H1 (cell line): ENCODE results near the gene SNRPE. TPM values are rescaled to one million over a fixed set of nuclear protein-coding genes. Genes with fewer than 3 reads are reported as not detected.

Experiments
- CTCF ChIA-PET: fragments of 300-600 bp; sonication (Branson Sonifier 250); formaldehyde crosslinking; loops from one replicate; lab custom pipeline; 2021; ENCODE audit not compliant: partially characterized antibody; lab: Charles Lee
- POLR2A ChIA-PET: fragments of 300-600 bp; sonication (Branson Sonifier 250); formaldehyde crosslinking; loops from one replicate; lab custom pipeline; 2021; ENCODE audit warnings: inconsistent platforms; ENCODE audit not compliant: partially characterized antibody; lab: Charles Lee
- DNase-seq, 2 experiments: peaks; one replicate each; pipeline versions ENCODE4 v3.0.0 to v3.0.0-alpha.2; 2010 to 2022; ENCODE audit warnings: low spot score in 2 of 2, low read depth in 1 of 2, mixed read lengths in 1 of 2
- FAIRE-seq: peaks from 2 replicates; lab custom pipeline; 2011; peaks lifted over from hg19 to GRCh38; lab: Jason Lieb, UNC
- H2AFZ ChIP-seq: 2 replicates; pipeline ENCODE4 v1.8.1; 2012; ENCODE audit warnings: low read length, inconsistent platforms
- H2AK5ac ChIP-seq: 2 replicates; pipeline ENCODE4 v1.6.1; 2013; ENCODE audit warnings: low read depth, low read length
- H2BK120ac ChIP-seq: replicated peaks from 2 replicates; pipeline ENCODE3; 2013; ENCODE audit warnings: low read depth, low read length, inconsistent platforms
- H2BK12ac ChIP-seq: 2 replicates; pipeline ENCODE4 v1.6.1; 2013; ENCODE audit warnings: low read depth, low read length
- H2BK15ac ChIP-seq: 2 replicates; pipeline ENCODE4 v1.6.1; 2013; ENCODE audit warnings: low read length
- H2BK20ac ChIP-seq: 2 replicates; pipeline ENCODE4 v1.6.1; 2013; ENCODE audit warnings: low read length
- H2BK5ac ChIP-seq: 2 replicates; pipeline ENCODE4 v1.6.1; 2013; ENCODE audit warnings: low read depth, low read length
- H3K14ac ChIP-seq: 2 replicates; pipeline ENCODE4 v1.6.1; 2013; ENCODE audit warnings: inconsistent platforms; ENCODE audit not compliant: insufficient read length
- H3K18ac ChIP-seq: 2 replicates; pipeline ENCODE4 v1.6.1; 2013; ENCODE audit warnings: low read length; ENCODE audit errors: extremely low read depth
- H3K23ac ChIP-seq: 2 replicates; pipeline ENCODE4 v1.6.1; 2013; ENCODE audit warnings: inconsistent platforms; ENCODE audit not compliant: insufficient read length
- H3K23me2 ChIP-seq: 2 replicates; pipeline ENCODE4 v1.6.1; 2013; ENCODE audit warnings: low read depth, low read length
- H3K27ac ChIP-seq: 2 replicates; pipeline ENCODE4 v1.6.1; 2011; ENCODE audit warnings: low read depth, low read length, inconsistent platforms
- H3K27me3 ChIP-seq, 4 experiments: replicated peaks in 1 of 4; 1 replicate in 1 of 4; 2 replicates in 3 of 4; pipeline versions ENCODE4 v1.6.1 to v1.8.1; 2011 to 2013; ENCODE audit warnings: low read length in 3 of 4, mild to moderate bottlenecking in 3 of 4, inconsistent platforms in 2 of 4, mixed read lengths in 2 of 4, moderate library complexity in 1 of 4; ENCODE audit not compliant: control insufficient read depth in 3 of 4, insufficient read depth in 3 of 4; ENCODE audit errors: extremely low read depth in 1 of 4
- H3K36me3 ChIP-seq, 4 experiments: 2 replicates each; pipeline versions ENCODE4 v1.6.1 to v1.8.1; 2011 to 2013; ENCODE audit warnings: mild to moderate bottlenecking in 4 of 4, low read length in 3 of 4, moderate library complexity in 2 of 4, control low read depth in 1 of 4, inconsistent platforms in 1 of 4; ENCODE audit not compliant: insufficient read depth in 4 of 4, control insufficient read depth in 2 of 4
- H3K4ac ChIP-seq: replicated peaks from 2 replicates; pipeline ENCODE3; 2013; ENCODE audit warnings: low read length, low read depth, mixed read lengths, inconsistent platforms; ENCODE audit not compliant: insufficient read length
- H3K4me1 ChIP-seq, 4 experiments: replicated peaks in 1 of 4; 1 replicate in 1 of 4; 2 replicates in 3 of 4; pipeline versions ENCODE4 v1.6.1 to v1.8.1; 2011 to 2013; ENCODE audit warnings: low read length in 3 of 4, inconsistent platforms in 2 of 4, mixed read lengths in 1 of 4; ENCODE audit not compliant: insufficient read depth in 4 of 4, control insufficient read depth in 3 of 4
- H3K4me2 ChIP-seq, 2 experiments: 2 replicates each; pipeline versions ENCODE4 v1.6.1 to v1.8.1; 2011 to 2013; ENCODE audit warnings: low read depth in 2 of 2, low read length in 2 of 2, control low read depth in 1 of 2, inconsistent platforms in 1 of 2, mild to moderate bottlenecking in 1 of 2; ENCODE audit not compliant: insufficient read depth in 1 of 2
- H3K4me3 ChIP-seq, 4 experiments: fragments of 200-600, 300-600 bp in 1 of 4; sonication (generic), shearing (Covaris generic), sonication (Bioruptor Twin) in 1 of 4; 2 replicates each; pipeline versions ENCODE4 v1.5.1 to v1.8.1; 2011 to 2016; ENCODE audit warnings: low read length in 4 of 4, low read depth in 3 of 4, control low read depth in 2 of 4, inconsistent platforms in 2 of 4, mild to moderate bottlenecking in 2 of 4, mixed read lengths in 1 of 4, moderate library complexity in 1 of 4; ENCODE audit not compliant: insufficient read depth in 2 of 4; ENCODE audit errors: extremely low read depth in 1 of 4
- H3K56ac ChIP-seq: replicated peaks from 2 replicates; pipeline ENCODE3; 2013; ENCODE audit warnings: low read depth, mild to moderate bottlenecking, mixed read lengths, low read length, inconsistent platforms; ENCODE audit not compliant: insufficient read length
- H3K79me1 ChIP-seq: 2 replicates; pipeline ENCODE4 v1.6.1; 2013; ENCODE audit warnings: low read depth, low read length, control low read depth
- H3K79me2 ChIP-seq, 2 experiments: 2 replicates each; pipeline versions ENCODE4 v1.6.1 to v1.8.1; 2012 to 2013; ENCODE audit warnings: low read length in 2 of 2, mild to moderate bottlenecking in 2 of 2, inconsistent platforms in 1 of 2; ENCODE audit not compliant: insufficient read depth in 2 of 2, control insufficient read depth in 1 of 2
- H3K9ac ChIP-seq, 4 experiments: replicated peaks in 1 of 4; 1 replicate in 1 of 4; 2 replicates in 3 of 4; pipeline versions ENCODE4 v1.6.1 to v1.8.1; 2011 to 2013; ENCODE audit warnings: low read depth in 3 of 4, low read length in 3 of 4, control low read depth in 2 of 4, mild to moderate bottlenecking in 2 of 4, moderate library complexity in 2 of 4, inconsistent platforms in 1 of 4; ENCODE audit errors: extremely low read depth in 1 of 4
- H3K9me3 ChIP-seq, 2 experiments: 2 replicates each; pipeline versions ENCODE4 v1.6.1 to v1.8.1; 2012 to 2013; ENCODE audit warnings: mild to moderate bottlenecking in 2 of 2, moderate library complexity in 2 of 2, control low read depth in 1 of 2, inconsistent platforms in 1 of 2, low read depth in 1 of 2, low read length in 1 of 2, mixed read lengths in 1 of 2; ENCODE audit not compliant: insufficient read depth in 2 of 2
- H4K20me1 ChIP-seq, 2 experiments: replicated peaks in 1 of 2; 2 replicates each; pipeline versions ENCODE3 to v1.8.1; 2011 to 2013; ENCODE audit warnings: inconsistent platforms in 2 of 2, low read length in 2 of 2, mild to moderate bottlenecking in 1 of 2; ENCODE audit not compliant: insufficient read depth in 2 of 2, control insufficient read depth in 1 of 2
- H4K5ac ChIP-seq: 2 replicates; pipeline ENCODE4 v1.6.1; 2013; ENCODE audit warnings: low read length, low read depth, mixed read lengths, inconsistent platforms; ENCODE audit not compliant: insufficient read length
- H4K8ac ChIP-seq: 2 replicates; pipeline ENCODE4 v1.8.0; 2013; ENCODE audit warnings: mild to moderate bottlenecking, moderate library complexity, low read length, inconsistent platforms; ENCODE audit not compliant: insufficient read depth; ENCODE audit errors: extremely low read depth
- H4K91ac ChIP-seq: replicated peaks from 2 replicates; pipeline ENCODE3; 2013; ENCODE audit warnings: low read length, mixed read lengths, inconsistent platforms; ENCODE audit not compliant: insufficient read length
- BRCA1 ChIP-seq: IDR thresholded peaks from 2 replicates; pipeline ENCODE4 v1.6.1; 2012; ENCODE audit warnings: low read depth, low read length, improper control_type of control experiment
- CBX5 ChIP-seq: fragments of 300-800, 300-1000 bp; sonication (generic); IDR thresholded peaks from 2 replicates; pipeline ENCODE4 v1.7.1; 2016; ENCODE audit warnings: antibody characterized with exemption, low read length, low read depth
- JUN ChIP-seq: IDR thresholded peaks from 2 replicates; pipeline ENCODE4 v1.6.1; 2011; ENCODE audit warnings: low read depth, mild to moderate bottlenecking, improper control_type of control experiment, low read length
- MAFK ChIP-seq: IDR thresholded peaks from 2 replicates; pipeline ENCODE4 v1.6.1; 2012; ENCODE audit warnings: low read depth, mild to moderate bottlenecking, improper control_type of control experiment, low read length
- POLR2A ChIP-seq, 2 experiments: IDR thresholded peaks; 1 replicate in 1 of 2; 2 replicates in 1 of 2; pipeline ENCODE4 v1.6.1; 2011; ENCODE audit warnings: low read depth in 2 of 2, low read length in 2 of 2, mild to moderate bottlenecking in 2 of 2; ENCODE audit errors: control extremely low read depth in 1 of 2
- RNF2 ChIP-seq: fragments of 200-900, 300-1000 bp; sonication (generic); IDR thresholded peaks from 2 replicates; pipeline ENCODE4 v1.7.1; 2016; ENCODE audit warnings: borderline replicate concordance, low read depth, mild to moderate bottlenecking, antibody characterized with exemption, low read length; ENCODE audit not compliant: poor library complexity, severe bottlenecking; ENCODE audit errors: missing control alignments
- SIX5 ChIP-seq: IDR thresholded peaks from 2 replicates; pipeline ENCODE4 v1.6.1; 2011; ENCODE audit warnings: mild to moderate bottlenecking, low read depth, low read length
- TEAD4 ChIP-seq: IDR thresholded peaks from 2 replicates; pipeline ENCODE4 v1.6.1; 2012; ENCODE audit warnings: low read depth, low read length, inconsistent platforms, mixed read lengths
- ZNF274 ChIP-seq: IDR thresholded peaks from 2 replicates; pipeline ENCODE4 v1.7.0; 2012; ENCODE audit warnings: low read length, borderline replicate concordance; ENCODE audit errors: extremely low read depth
- WGBS, 2 experiments: shearing (Covaris generic) in 1 of 2; methylation state at CpG; one replicate each; pipeline versions ENCODE4 v1.1.6 to v1.1.7; 2013 to 2015; ENCODE audit warnings: low lambda C conversion rate in 2 of 2, mixed read lengths in 2 of 2, inconsistent platforms in 1 of 2, low coverage in 1 of 2, missing lambda C conversion rate in 1 of 2; ENCODE audit not compliant: insufficient replicate concordance in 2 of 2, insufficient coverage in 1 of 2, insufficient read length in 1 of 2; ENCODE audit errors: extremely low coverage in 1 of 2, missing lambda C conversion rate in 1 of 2; 5-methylcytosine and 5-hydroxymethylcytosine counted together
- polyA plus RNA-seq, 7 experiments: library from polyadenylated mRNA; depleted of rRNA in 3 of 7; stranded (reverse) in 5 of 7; unstranded in 2 of 7; fragments of >200 nt in 5 of 7; fragments of 200-250 nt in 2 of 7; gene quantifications; 1 replicate in 5 of 7; 2 replicates in 1 of 7; 4 replicates in 1 of 7; pipeline versions ENCODE4 v1.2.1 to v1.2.3, GENCODE V29; 2011 to 2013; ENCODE audit warnings: missing spikeins in 2 of 7, mixed read lengths in 2 of 7
- total RNA-seq: library from RNA; stranded (reverse); fragmentation: NEBNext Ultra II Directional; extraction: Animal tissue kit (Norgen Biotek cat#: 25700); gene quantifications from 2 replicates; pipeline ENCODE4 v1.2.1, GENCODE V29; 2021
- TF ChIP-seq, protein P1 (sequence below): IDR thresholded peaks from 2 replicates; pipeline ENCODE4 v1.6.1; 2012; ENCODE audit warnings: inconsistent platforms
- TF ChIP-seq, protein P2 (sequence below): IDR thresholded peaks from 2 replicates; pipeline ENCODE4 v1.6.1; 2011; ENCODE audit warnings: low read depth, mild to moderate bottlenecking, low read length; ENCODE audit not compliant: insufficient read depth

Gene SNRPE
- total and polyA plus RNA-seq, 2 of the 8 experiments (the other 6 are each of a cell fraction or from before 2014, with no cell fraction given): 416 to 461 TPM

DNA sequence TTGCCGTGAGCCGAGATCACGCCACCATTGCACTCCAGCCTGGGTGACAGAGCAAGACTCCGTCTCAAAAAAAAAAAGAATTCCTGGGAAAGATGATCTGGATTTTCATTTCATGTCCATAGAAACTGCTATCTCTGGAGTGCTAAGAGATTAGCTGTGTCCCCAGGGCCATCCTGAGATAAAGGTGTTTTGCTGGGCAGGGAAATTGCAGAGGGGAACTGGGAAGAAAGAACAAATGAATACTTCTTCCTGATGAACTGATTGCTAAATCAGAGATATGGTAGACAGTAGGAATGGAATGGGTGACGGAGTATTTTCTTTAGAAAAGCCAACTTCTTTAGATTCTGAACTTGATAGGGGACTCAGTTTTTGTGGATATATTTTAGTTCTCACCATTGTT, 19.2 kb downstream of the SNRPE start:
- Histone ChIP-seq H3K9ac (no peak overlapping the region), H3K56ac (no peak overlapping the region), H3K4ac (no peak overlapping the region), H4K91ac (no peak overlapping the region), H2BK120ac (no peak overlapping the region), H3K18ac (no peak overlapping the region), H3K9me3 (no peaks in the 10 kb centered on the region), H3K4me1 (no peaks in the 10 kb centered on the region), H3K14ac (no peak overlapping the region), H3K23ac (no peak overlapping the region), H3K79me1 (no peaks in the 10 kb centered on the region), H3K36me3 (peaks cover 0 to 7% (median 0%) of the 10 kb centered on the region in 4 experiments; a peak in 3 of 8 replicates), H3K4me2 (no peak overlapping the region), H4K5ac (no peak overlapping the region), H2BK12ac (no peak overlapping the region), H2BK20ac (no peak overlapping the region), H2BK5ac (no peak overlapping the region), H3K79me2 (no peaks in the 10 kb centered on the region), H2BK15ac (no peak overlapping the region), H3K23me2 (no peaks in the 10 kb centered on the region), H3K4me3 (no peak overlapping the region), H4K8ac (no peak overlapping the region), H3K27me3 (no peaks in the 10 kb centered on the region), H4K20me1 (no peaks in the 10 kb centered on the region), H2AFZ (no peak overlapping the region), H2AK5ac (no peak overlapping the region), H3K27ac (no peak overlapping the region)
- TF ChIP-seq MAFK (no peak), POLR2A (IDR thresholded peaks at IDR 0.05; ENCODE audit: control extremely low read depth in 1 of 2, low read depth in 2 of 2, low read length in 2 of 2) (no peak), TEAD4 (no peak), ZNF274 (no peak), SIX5 (no peak), BRCA1 (no peak), CBX5 (no peak), RNF2 (no peak), JUN (no peak)
- TF ChIP-seq, protein P1, sequence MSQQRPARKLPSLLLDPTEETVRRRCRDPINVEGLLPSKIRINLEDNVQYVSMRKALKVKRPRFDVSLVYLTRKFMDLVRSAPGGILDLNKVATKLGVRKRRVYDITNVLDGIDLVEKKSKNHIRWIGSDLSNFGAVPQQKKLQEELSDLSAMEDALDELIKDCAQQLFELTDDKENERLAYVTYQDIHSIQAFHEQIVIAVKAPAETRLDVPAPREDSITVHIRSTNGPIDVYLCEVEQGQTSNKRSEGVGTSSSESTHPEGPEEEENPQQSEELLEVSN: no peak
- TF ChIP-seq, protein P2, sequence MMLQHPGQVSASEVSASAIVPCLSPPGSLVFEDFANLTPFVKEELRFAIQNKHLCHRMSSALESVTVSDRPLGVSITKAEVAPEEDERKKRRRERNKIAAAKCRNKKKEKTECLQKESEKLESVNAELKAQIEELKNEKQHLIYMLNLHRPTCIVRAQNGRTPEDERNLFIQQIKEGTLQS: no peak
- 99% methylated on average over 5 of the region's 5 CpGs; no CpG with 5 or more reads in 1 of the 2 experiments for WGBS, 2 experiments
- CTCF ChIA-PET: interaction anchor here (1.4 to 2.1 kb wide), 3 partner anchors 8 to 236 kb away, joined by 3 to 11 read pairs (median 8); no protein-coding TSS in a partner anchor
- FAIRE-seq (no peak), DNase-seq (no peak)
- POLR2A ChIA-PET: interaction anchor here (1.1 kb wide), 1 partner anchor 20 kb away, joined by 6 read pairs; no protein-coding TSS in a partner anchor
